MCF 10A (cell line): Measurements from ENCODE around the gene SPCS2. TPM values are rescaled to one million over a fixed set of nuclear protein-coding genes. Genes with fewer than 3 reads are reported as not detected.

Experiments
- BruUV-seq: library from RNA; stranded (reverse); fragments of 400-500 nt; replicated peaks from 2 replicates; lab custom pipeline; 2021; lab: Mats Ljungman, UMichigan
- CTCF ChIA-PET: fragments of 300-600 bp; sonication (Branson Sonifier 250); formaldehyde crosslinking; extraction: SDS; loops from one replicate; lab custom pipeline; 2021; ENCODE audit warnings: antibody characterized with exemption, inconsistent platforms; lab: Yijun Ruan, JAX
- POLR2A ChIA-PET: fragments of 300-600, 350-650 bp; sonication (Branson Sonifier 250); formaldehyde crosslinking; extraction: SDS; loops from one replicate; lab custom pipeline; 2020; ENCODE audit warnings: antibody characterized with exemption, inconsistent platforms; lab: Yijun Ruan, JAX
- DNase-seq: peaks from one replicate; pipeline ENCODE4 v3.0.0-alpha.2; 2018; ENCODE audit not compliant: unreplicated experiment
- H3K27ac Mint-ChIP-seq: one replicate; pipeline ENCODE4 v1.8.0; 2022; ENCODE audit warnings: mild to moderate bottlenecking, low read depth, mixed read lengths; ENCODE audit not compliant: unreplicated experiment
- H3K27me3 Mint-ChIP-seq: one replicate; pipeline ENCODE4 v1.8.0; 2022; ENCODE audit warnings: mixed read lengths; ENCODE audit not compliant: insufficient read depth, unreplicated experiment
- H3K36me3 Mint-ChIP-seq: one replicate; pipeline ENCODE4 v1.8.0; 2022; ENCODE audit warnings: mild to moderate bottlenecking, moderate library complexity, mixed read lengths; ENCODE audit not compliant: insufficient read depth, unreplicated experiment
- H3K4me1 Mint-ChIP-seq: one replicate; pipeline ENCODE4 v1.8.0; 2022; ENCODE audit warnings: mixed read lengths; ENCODE audit not compliant: insufficient read depth, unreplicated experiment
- H3K4me3 Mint-ChIP-seq: one replicate; pipeline ENCODE4 v1.8.0; 2022; ENCODE audit warnings: mild to moderate bottlenecking, moderate library complexity, mixed read lengths; ENCODE audit not compliant: unreplicated experiment
- H3K9me3 Mint-ChIP-seq: one replicate; pipeline ENCODE4 v1.8.0; 2022; ENCODE audit warnings: mixed read lengths; ENCODE audit not compliant: unreplicated experiment
- CTCF ChIP-seq: fragments of 200-600 bp; IDR thresholded peaks from one replicate; pipeline ENCODE4 v1.8.0; 2022; ENCODE audit warnings: antibody characterized with exemption, mild to moderate bottlenecking; ENCODE audit not compliant: unreplicated experiment
- intact Hi-C: fragments of 100-400 bp; cut with micrococcal nuclease; formaldehyde crosslinking; loops from 2 replicates; pipeline ENCODE4 v1.14.1; 2022
- total RNA-seq: library from RNA; stranded (reverse); gene quantifications from 2 replicates; pipeline ENCODE4 v1.2.3, GENCODE V29; 2022

The SPCS2 gene
- total RNA-seq, 1 experiment from 2014 or later, result 198 TPM

- H3K36me3 Mint-ChIP-seq, result peaks cover 33% of the 10 kb centered on the region
- H3K9me3 Mint-ChIP-seq, result no peaks in the 10 kb centered on the region
- DNase-seq, result no peak
- no TSS peak for BruUV-seq
- TF ChIP-seq CTCF, result no peak
- no peaks in the 10 kb centered on the region for H3K27me3 Mint-ChIP-seq
- H3K27ac Mint-ChIP-seq, result no peak overlapping the region
- ChIA-PET CTCF (interaction anchor here (0.6 kb wide), 2 partner anchors 47 to 57 kb away, joined by 3 to 4 read pairs; no protein-coding TSS in a partner anchor), POLR2A (interaction anchor here (1.2 kb wide), 1 partner anchor 10 kb away, joined by 3 read pairs; no protein-coding TSS in a partner anchor)
- intact Hi-C loops, result no loop called here
- no peak overlapping the region for H3K4me3 Mint-ChIP-seq
- H3K4me1 Mint-ChIP-seq, result no peaks in the 10 kb centered on the region
Observed at GRCh38 chr11:74981888-74982287, 32.8 kb downstream of the SPCS2 start.

GRCh38 chr11:74984070-74984469 is 35.0 kb downstream of the SPCS2 start:
- ChIA-PET CTCF (no interaction called here), POLR2A (no interaction called here)
- H3K27me3 Mint-ChIP-seq, result no peaks in the 10 kb centered on the region
- H3K36me3 Mint-ChIP-seq, result peaks cover 19% of the 10 kb centered on the region
- TF ChIP-seq CTCF, result no peak
- no peaks in the 10 kb centered on the region for H3K9me3 Mint-ChIP-seq
- BruUV-seq, result no TSS peak
- H3K4me3 Mint-ChIP-seq, result no peak overlapping the region
- no peak overlapping the region for H3K27ac Mint-ChIP-seq
- no peak for DNase-seq
- intact Hi-C loops, result no loop called here
- H3K4me1 Mint-ChIP-seq, result no peaks in the 10 kb centered on the region

- POLR2A ChIA-PET, result interaction anchor here (0.6 to 1.1 kb wide), 3 partner anchors 16 to 26 kb away, joined by 3 to 5 read pairs (median 3); no protein-coding TSS in a partner anchor
- no peak for TF ChIP-seq CTCF
- no peak for DNase-seq
- Mint-ChIP-seq H3K36me3 (peaks cover 13% of the 10 kb centered on the region), H3K9me3 (no peaks in the 10 kb centered on the region), H3K4me3 (no peak overlapping the region), H3K4me1 (peaks cover 6% of the 10 kb centered on the region), H3K27me3 (no peaks in the 10 kb centered on the region), H3K27ac (no peak overlapping the region)
- BruUV-seq, result no TSS peak
- CTCF ChIA-PET, result interaction anchor here (1.2 kb wide), 1 partner anchor 54 kb away, joined by 3 read pairs; no protein-coding TSS in a partner anchor
- intact Hi-C loops, result loop anchor here (5.0 kb wide), 1 partner anchor 37 kb away; the partner anchor contains the start of genes SPCS2 and XRRA1
Observed at GRCh38 chr11:74984730-74985129, 35.7 kb downstream of the SPCS2 start.

GRCh38 chr11:74988541-74989259 is 39.6 kb downstream of the SPCS2 start, which contains the start of gene NEU3:
NEU3 (plus strand) TSS chr11:74988933; CDS start chr11:74989061, 128 bp downstream.
- Mint-ChIP-seq H3K4me1 (peaks cover 15% of the 10 kb centered on the region), H3K27ac (peak within 1 kb of the TSS; percentile 90), H3K36me3 (no peaks in the 10 kb centered on the region), H3K4me3 (peak within 1 kb of the TSS; percentile 93), H3K9me3 (no peaks in the 10 kb centered on the region), H3K27me3 (no peaks in the 10 kb centered on the region)
- DNase-seq, result peak; percentile 83
- TF ChIP-seq CTCF, result no peak
- intact Hi-C loops, result loop anchor here (2.0 to 5.0 kb wide), 2 partner anchors 41 to 60 kb away; partner anchors contain the start of genes SPCS2 and XRRA1
- POLR2A ChIA-PET, result interaction anchor here (0.6 to 2.1 kb wide), 18 partner anchors 9 to 1572 kb away, joined by 3 to 14 read pairs (median 4); partner anchors contain the start of genes SPCS2 and XRRA1
- BruUV-seq, result no TSS peak
- CTCF ChIA-PET, result interaction anchor here (0.7 to 1.2 kb wide), 5 partner anchors 43 to 326 kb away, joined by 3 to 5 read pairs (median 3); no protein-coding TSS in a partner anchor
